Right lung (tissue), 10 donors: ENCODE results near the gene SNUPN. TPM values are rescaled to one million over a fixed set of nuclear protein-coding genes. Genes with fewer than 3 reads are reported as not detected.
A peak's percentile ranks its signal among the peaks of the same experiment; 100 is the strongest.

Experiments used
- DNase-seq, 2 donors: peaks; one replicate each; pipeline ENCODE4 v3.0.0-alpha.2; 2013
- long read RNA-seq, 8 donors: transcript quantifications; one replicate each; lab custom pipeline, GENCODE V29; 2026
- polyA plus RNA-seq, 5 donors: library from polyadenylated mRNA; unstranded; fragments of 120-200 nt; gene quantifications; one replicate each; pipeline versions ENCODE4 v1.2.1 to v1.2.3, GENCODE V29; 2013; ENCODE audit warnings: inconsistent platforms in 1 of 5, low replicate concordance in 1 of 5; ENCODE audit not compliant: insufficient read length in 5 of 5, insufficient read depth in 1 of 5

SNUPN gene
- polyA plus RNA-seq, result 10 to 100 TPM; 26.8 to 32.1 (median 30.0) TPM
- long read RNA-seq, donor 1, transcript SNUPN-201 (9 exons, 1,513 nt), result major isoform, 7 of 14 reads
- long read RNA-seq, donor 1, partial matches to known transcripts, result 5 of 14 reads
- long read RNA-seq, donor 1, other reads (novel, unspliced or antisense), result 0 of 14 reads
- long read RNA-seq, donor 2, partial matches to known transcripts, result 0 of 6 reads
- long read RNA-seq, donor 2, other reads (novel, unspliced or antisense), result 0 of 6 reads
- long read RNA-seq, donor 3, transcript SNUPN-201 (9 exons, 1,513 nt), result major isoform, 11 of 14 reads
- long read RNA-seq, donor 3, partial matches to known transcripts, result 0 of 14 reads
- long read RNA-seq, donor 3, other reads (novel, unspliced or antisense), result 0 of 14 reads
- long read RNA-seq, donor 4, partial matches to known transcripts, result 0 of 4 reads
- long read RNA-seq, donor 4, other reads (novel, unspliced or antisense), result 0 of 4 reads
- long read RNA-seq, donor 5, transcript SNUPN-201 (9 exons, 1,513 nt), result major isoform, 12 of 15 reads
- long read RNA-seq, donor 5, partial matches to known transcripts, result 0 of 15 reads
- long read RNA-seq, donor 5, other reads (novel, unspliced or antisense), result 0 of 15 reads
- long read RNA-seq, donor 6, transcript SNUPN-201 (9 exons, 1,513 nt), result major isoform, 12 of 22 reads
- long read RNA-seq, donor 6, partial matches to known transcripts, result 7 of 22 reads
- long read RNA-seq, donor 6, other reads (novel, unspliced or antisense), result 0 of 22 reads
- long read RNA-seq, donor 7, transcript SNUPN-201 (9 exons, 1,513 nt), result major isoform, 8 of 8 reads
- long read RNA-seq, donor 7, partial matches to known transcripts, result 0 of 8 reads
- long read RNA-seq, donor 7, other reads (novel, unspliced or antisense), result 0 of 8 reads
- long read RNA-seq, donor 8, partial matches to known transcripts, result 0 of 1 reads
- long read RNA-seq, donor 8, other reads (novel, unspliced or antisense), result 0 of 1 reads

DNA sequence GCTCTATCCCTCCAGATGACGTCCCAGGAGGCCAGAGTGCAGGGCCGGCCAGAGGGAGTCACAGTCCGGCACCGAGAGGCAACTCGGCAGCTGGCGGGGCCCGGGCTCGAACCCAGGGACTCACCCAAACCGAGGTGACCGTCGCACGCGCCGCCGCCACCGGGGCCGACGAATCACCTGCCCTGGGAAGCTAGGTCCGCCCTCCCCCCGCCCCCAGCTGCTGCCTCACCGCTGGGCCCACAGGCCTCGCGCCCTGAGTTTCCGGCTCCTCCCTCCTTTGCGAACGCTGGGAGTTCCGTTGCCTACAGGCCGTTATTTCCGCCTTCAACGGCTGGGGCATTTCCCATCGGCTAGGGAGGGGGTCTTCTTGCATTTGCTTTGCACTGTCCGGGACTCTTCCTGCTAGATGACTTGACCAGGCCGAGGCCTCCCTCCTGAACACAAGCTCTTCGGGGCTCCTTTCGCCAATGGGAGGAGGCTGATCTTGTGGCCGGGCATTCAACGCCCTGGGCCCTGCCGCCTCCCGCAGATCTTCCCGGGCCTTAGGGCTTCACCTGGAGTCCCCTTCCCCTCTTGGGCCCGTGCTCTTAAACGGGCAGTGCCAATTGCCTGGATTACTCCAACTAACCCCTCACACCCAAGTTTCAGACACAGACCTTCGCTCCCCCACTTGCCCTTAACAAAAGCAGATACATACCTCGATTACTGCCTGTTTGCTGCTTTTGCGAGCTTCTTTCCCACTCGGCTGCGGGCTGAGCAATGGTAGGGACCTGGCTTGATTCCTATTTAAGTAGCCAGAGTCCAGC, at the start of gene SNUPN:
SNUPN (minus strand) TSS at position 184 of the 806 bp plus-strand sequence. CDS start 4,674 bp downstream, outside the sequence.
- peak; percentile 94 to 95 for DNase-seq

DNA sequence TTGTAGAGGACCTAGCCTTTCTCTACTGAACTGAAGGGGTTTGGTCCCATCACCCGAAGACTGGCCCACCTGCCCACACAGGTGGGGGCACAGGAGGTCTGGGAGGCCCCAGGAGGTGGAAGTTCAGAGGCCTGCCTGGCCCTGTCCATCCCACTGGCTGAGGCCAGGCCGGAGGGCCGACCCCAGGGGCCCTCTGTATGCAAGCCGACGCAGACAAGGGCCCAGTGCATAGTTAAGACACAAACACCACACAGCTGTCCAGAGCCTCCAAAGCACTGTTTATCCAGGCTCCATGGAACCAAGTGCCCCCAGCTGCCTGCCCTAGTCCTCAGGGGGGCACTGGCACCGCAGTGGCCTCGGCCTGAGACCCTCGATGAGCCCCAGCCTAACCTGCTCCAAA, 48.8 kb upstream of the SNUPN start:
- no peak for DNase-seq

DNA sequence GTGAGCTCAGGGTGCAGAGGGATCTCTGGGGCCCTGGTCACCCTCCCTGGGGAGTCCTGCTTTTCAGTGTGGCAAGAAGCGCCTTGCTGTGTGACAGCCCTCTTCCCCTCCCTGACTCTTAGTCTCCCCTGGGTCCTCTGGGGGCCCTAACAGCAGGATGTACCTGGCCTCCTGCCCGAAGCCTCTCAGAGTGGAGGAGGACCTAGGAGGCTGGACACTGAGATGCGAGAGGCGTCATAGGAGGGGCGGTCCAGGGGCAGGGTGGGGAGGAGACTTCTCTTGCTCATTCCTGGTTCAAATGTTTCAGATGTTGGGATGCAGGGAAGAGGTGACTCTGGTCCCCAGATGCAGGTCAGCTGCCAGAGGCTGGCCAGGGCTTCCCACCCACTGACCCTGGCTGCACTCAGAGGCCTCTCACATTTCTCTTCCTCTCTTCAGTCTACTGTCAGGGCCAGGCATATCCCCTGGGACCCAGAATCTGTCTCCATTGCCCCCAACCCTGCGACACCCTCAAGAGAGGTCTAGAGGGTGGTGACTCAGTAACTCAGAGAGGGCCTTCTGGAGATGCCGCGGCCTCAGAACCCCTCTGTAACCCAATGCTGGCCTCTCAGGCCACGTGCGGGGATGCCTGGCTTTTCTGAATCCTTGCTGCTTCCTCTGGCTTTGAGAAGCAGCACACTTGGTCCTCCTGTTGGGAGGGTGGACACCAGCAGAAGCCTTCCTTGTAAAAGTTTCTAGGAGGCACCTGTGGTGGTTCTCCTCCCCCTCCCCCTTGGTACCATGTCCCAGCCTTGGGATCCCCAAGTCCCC, 48.1 kb upstream of the SNUPN start:
- DNase-seq, result peak in 1 of 2 donors; percentile 50

DNA sequence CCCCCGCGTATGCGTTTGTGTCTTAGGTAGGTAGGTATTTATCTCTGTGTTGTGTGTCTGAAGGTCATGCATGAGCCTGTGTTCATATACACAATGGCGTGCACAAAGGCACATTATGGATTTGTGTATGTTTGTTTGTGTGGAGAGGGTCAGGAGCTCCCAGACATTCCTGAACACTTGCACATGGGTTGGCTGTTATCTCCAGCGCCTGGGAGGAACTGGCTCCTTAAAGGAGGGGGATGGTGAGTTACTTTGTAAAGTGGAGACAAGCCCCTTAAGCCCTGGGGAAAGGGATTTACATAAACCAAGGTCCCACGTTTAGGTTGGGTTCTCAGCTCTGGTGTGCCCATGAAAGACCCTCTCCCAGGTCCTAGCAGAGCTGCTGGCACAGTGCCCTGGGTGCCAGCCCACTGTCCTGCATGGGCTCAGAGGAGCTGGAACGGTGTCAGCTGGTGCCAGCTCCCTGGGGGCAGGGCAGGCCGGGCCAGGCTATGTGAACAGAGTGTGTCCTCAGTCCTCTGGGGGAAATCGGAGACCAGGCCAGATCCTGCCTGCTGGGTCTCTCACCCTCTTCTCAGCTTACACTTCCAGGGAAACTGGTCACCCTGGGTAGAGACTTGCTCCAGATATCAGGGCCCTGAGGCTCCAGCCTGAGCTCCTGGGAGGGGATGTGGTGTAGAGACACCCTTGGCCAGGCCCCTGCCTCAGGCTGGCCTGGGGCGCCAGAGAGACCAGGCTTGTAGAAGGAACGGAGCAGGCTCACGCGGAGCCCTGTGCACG, 47.3 kb upstream of the SNUPN start:
- peak; percentile 44 to 54 for DNase-seq

GRCh38 chr15:75671730-75672602, 46.4 kb upstream of the SNUPN start:
- DNase-seq, result no peak

- no peak for DNase-seq
Observed at GRCh38 chr15:75669879-75670212, 44.3 kb upstream of the SNUPN start.

- no peak for DNase-seq
Observed at GRCh38 chr15:75669191-75669878, 43.8 kb upstream of the SNUPN start.

DNA sequence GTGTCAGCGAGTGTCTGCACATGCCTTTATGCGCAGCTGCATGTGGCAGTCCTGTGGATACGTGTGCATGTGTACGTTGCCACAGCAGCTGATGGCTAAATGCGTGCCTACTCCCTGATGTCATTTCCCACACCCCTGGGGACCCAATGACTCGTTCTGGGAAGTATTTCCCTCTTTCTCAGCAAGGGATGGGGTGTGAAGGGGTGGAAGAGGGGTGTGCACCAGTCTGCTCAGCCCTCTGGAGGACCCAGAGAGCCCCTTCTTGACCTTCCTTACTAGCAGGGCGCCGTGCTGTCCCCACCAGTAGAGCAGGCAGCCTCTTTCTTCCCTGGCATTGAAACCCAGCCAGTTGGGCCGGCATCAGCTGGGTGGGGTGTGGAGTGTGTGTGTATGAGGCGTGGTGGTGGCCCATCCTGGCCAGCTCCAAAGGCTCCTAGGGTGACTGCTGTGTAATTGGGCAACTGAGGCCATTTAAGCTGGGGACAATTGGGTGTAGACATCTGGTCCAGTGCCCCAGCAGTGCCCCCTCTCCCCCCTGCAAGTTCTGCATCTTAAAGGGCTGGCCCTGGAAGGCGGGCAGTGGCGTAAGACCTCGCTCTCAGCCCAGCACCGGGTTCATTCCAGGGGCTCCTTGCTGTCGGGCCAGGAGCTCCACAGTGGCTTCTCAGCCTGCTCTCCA, 41.4 kb upstream of the SNUPN start:
- no peak for DNase-seq

DNA sequence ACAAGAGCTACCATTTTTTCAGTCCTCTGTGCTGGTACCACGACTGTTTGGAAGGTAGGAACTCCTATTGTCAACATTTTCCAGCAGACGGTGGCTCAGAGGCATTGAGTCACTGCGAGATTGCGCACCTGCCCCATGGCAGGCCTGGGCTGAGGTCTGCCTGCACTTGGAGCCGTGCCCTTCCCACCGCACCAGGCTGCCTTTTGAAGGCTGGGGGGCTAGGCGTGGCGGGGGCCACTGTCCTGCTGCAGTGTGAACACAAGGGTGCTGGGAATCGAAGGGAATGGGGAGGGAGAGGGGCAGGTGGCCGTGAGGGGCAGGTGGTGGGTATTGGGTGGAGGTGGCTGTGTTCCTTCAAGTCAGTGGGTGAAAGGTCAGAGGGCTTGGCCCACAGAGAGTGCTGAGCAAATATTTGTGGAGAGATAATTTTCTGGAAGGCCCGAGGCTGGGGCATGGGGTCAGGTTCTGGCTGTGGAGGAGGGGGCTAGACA, 38.5 kb upstream of the SNUPN start:
- DNase-seq, result no peak

- no peak for DNase-seq
Observed at GRCh38 chr15:75662823-75663519, 37.4 kb upstream of the SNUPN start.

- DNase-seq, result no peak
Observed at GRCh38 chr15:75661756-75662140, 36.2 kb upstream of the SNUPN start.

DNA sequence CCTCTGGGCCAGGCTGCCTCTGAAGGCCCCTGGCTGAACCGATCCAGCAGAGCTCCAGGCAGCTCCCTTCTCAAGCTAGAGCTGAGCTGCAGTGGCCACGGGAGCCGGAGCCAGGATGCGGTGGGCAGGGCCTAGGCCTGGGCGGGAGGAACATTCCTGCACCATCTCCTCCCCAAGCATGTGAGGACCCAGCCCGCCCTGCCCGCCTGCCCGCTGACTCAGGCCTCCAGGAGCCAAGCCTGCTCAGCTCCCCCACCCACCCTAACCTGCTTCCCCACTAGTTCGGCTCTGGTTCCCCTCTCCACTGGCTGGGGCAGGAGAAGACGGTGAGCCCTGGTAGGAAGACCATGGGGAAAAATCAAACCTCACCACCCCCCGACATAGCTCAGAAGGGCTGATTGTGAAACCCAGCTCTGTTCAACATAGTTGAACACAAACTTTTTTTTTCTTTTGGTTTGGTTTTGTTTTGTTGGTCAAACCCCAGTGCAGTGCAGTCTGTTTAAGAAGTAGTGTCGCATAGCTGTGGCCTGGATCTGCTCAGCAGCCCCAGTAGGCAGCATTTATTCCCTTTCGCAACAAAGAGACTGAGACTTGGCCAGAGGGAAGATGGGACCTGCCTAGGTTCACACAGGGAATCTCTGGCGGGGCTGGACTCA, 35.7 kb upstream of the SNUPN start:
- DNase-seq, result peak; percentile 60

GRCh38 chr15:75659928-75660645, 34.6 kb upstream of the SNUPN start:
- no peak for DNase-seq

DNA sequence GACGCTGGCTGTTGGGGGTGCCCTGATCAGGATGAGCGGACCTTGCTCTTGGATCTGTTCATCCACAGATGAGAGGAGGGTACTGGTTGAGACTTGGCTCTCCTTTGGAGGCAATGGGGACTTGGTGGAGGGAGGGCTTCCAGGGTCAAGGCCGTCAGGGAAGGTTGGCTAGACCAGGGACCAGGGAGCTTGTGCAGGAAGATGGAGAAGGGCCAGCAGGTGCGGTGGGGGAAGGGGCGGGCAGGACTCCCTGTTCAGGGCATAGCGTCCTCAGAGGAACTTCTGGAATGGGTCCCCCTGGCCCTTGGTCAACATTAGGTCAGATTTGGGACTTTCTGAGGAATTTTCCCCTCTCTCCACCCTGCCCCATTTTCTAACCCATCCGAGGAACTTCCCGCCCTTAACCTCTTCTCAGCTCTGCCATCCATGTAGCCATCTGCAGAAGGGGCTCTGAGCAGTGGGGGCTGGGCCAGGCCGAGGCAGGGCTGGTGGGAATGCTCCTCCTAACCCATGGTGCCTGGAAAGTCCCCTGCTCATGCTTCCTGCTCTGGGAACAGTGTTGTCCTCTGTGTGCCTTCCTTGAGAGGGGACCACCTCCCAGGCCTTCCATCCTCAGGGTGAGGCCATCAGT, 33.7 kb upstream of the SNUPN start:
- no peak for DNase-seq

DNA sequence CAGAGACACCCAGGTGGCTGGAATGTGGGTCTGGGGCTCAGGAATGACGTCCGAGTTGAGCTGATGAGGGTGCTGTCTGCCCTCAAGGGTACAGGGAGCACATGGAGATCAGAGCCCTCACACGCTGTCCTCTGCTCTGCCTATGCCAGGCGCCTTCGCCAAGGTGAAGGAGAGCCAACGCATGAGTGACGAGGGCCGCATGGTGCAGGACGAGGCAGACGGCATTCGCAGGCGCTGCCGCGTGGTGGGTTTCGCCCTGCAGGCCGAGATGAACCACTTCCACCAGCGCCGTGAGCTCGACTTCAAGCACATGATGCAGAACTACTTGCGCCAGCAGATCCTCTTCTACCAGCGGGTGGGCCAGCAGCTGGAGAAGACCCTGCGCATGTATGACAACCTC, 31.3 kb upstream of the SNUPN start:
- DNase-seq, result no peak
